DMS53 treated with DMSO at 0.1 percent for 48 hours (cell line): ENCODE data around the gene WSB2.
"Not testable (repeated sequence)": the region's sequence is repeated elsewhere in the genome, so short reads cannot be mapped to it uniquely, and the experiment has no call there.

Source experiments
- DNase-seq: peaks from one replicate; lab custom pipeline; 2025; ENCODE audit not compliant: unreplicated experiment; lab: John Stamatoyannopoulos, UW

The WSB2 gene

DNA sequence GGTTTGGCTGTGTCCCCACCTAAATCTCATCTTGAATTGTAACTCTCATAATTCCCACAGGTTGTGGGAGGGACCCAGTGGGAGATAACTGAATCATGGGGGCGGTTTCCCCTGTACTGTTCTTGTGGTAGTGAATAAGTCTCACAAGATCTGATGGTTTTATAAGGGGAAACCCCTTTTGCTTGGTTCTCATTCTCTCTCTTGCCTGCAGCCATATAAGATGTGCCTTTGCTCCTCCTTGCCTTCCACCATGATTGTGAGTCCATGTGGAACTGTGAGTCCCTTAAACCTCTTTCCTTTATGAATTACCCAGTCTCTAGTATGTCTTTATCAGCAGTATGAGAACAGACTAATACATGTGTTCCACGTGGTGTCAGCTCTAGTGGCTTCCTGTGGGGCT, 61.2 kb downstream of the WSB2 start:
- not testable (repeated sequence) for DNase-seq

DNA sequence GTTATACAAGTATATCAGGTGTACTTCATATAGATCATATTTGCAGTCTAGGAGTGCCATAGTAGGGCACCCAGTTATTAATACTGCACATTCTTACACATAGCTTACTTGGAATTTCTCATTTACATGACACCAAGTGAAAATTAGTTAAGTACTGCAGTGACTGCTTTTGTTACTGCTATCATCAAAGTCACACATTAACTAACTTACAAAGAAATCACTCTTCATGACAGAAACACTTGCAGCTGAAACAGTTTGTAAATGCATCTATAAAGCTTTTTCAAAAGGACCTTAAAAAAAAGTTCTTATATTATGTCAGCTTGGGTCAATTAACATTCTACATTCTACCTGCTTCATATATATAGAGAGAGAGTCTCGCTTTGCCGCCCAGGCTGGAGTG, 62.3 kb downstream of the WSB2 start:
- DNase-seq, result no peak

DNA sequence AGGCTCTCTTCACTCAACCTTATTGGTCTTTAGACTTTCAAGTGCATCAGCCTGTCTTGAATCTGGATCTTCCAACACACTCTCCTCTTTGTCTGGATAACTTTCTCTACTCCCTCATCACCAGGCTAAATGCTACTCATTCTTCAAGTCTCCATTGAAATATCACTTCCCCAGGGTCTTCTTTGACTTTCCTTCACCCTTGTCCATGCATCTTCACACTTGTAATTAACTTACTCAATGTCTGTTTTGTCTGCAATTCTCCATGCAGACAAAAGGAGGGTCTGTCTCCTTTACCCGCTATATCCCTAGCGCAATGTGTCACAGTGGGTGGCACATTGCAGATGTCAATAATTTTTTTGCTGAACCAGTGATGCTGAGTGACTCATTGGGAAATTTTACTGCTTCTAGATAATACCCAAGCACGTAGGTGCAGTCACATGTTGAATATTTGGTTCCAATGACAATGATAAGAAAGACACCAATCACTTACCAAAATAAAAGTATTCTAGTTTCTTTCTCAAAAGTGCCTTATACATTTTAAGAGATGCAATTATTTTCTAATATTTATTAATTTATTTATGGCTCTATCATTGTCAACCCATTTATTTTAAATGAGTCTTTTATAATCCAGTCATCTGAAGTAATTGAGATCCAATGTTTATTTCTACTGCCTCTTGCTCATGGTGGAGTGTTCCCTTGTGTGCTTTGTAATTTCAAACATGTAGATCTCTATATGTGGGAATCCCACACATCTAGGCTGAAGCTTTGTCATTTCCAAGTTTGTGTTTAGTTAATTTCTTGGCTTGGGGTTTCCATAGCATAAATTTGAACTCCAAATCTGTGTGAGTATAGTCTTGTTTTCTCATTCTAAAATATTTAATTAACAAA, 66.2 kb downstream of the WSB2 start:
- DNase-seq, result no peak

DNA sequence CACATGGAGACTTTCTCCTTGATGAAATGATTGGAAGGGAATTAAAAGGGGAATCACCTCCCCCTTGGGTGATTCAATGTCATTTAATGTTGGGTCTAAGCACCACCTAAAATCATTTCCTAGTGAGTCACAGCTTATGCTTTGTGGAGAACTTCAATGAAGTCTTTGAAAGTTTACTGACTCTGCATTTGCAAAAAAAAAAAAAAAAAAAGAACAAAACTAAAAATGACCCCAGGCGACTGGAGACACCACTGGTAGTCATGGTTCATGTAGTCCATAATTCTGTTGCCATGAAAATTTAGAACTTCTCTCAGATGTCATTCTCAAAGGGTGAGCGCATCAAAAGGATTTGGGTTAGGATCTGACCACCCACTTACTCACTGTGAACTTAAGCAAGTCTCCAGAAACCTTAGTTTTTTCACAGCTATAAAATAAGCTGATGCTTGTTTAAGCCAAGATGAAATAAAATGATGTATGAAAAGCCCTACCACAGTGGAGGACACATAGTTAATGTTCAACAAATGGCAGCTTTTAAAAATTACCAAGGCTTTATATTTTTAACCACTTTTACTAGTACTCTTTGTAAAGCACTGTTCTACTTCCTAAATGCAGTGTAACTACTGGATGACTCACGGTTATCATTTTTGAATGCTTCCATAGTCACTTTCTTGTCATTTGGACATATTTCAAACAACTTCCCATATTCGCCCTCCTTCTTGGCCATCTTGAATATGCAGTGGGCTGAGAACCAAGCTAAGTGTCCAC, 74.1 kb downstream of the WSB2 start:
- DNase-seq, result no peak

DNA sequence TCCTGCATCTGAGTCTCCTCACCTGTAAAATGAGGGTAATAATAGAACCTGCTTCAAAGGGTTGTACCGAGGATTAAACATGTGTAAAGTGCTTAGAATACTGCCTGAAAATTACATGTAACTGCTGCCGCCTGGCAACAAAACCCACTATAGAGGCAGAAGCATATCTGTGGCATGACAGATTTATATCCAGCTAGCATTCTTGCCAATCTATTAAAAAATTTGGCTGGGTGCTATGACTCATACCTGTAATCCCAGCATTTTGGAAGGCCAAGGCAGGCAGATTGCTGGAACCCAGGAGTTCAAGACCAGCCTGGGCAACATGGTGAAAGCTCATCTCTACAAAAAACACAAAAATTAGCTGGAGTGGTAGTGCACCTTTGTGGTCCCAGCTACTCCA, 75.8 kb downstream of the WSB2 start:
- DNase-seq, result no peak
